NK-92 (cell line): ENCODE data around the gene ALDH18A1.
A peak's percentile ranks its signal among the peaks of the same experiment; 100 is the strongest.
"Not testable (repeated sequence)": the region's sequence is repeated elsewhere in the genome, so short reads cannot be mapped to it uniquely, and the experiment has no call there.

ENCODE experiments used
- DNase-seq: peaks from one replicate; lab custom pipeline; 2025; ENCODE audit not compliant: unreplicated experiment; lab: John Stamatoyannopoulos, UW

Gene ALDH18A1

DNA sequence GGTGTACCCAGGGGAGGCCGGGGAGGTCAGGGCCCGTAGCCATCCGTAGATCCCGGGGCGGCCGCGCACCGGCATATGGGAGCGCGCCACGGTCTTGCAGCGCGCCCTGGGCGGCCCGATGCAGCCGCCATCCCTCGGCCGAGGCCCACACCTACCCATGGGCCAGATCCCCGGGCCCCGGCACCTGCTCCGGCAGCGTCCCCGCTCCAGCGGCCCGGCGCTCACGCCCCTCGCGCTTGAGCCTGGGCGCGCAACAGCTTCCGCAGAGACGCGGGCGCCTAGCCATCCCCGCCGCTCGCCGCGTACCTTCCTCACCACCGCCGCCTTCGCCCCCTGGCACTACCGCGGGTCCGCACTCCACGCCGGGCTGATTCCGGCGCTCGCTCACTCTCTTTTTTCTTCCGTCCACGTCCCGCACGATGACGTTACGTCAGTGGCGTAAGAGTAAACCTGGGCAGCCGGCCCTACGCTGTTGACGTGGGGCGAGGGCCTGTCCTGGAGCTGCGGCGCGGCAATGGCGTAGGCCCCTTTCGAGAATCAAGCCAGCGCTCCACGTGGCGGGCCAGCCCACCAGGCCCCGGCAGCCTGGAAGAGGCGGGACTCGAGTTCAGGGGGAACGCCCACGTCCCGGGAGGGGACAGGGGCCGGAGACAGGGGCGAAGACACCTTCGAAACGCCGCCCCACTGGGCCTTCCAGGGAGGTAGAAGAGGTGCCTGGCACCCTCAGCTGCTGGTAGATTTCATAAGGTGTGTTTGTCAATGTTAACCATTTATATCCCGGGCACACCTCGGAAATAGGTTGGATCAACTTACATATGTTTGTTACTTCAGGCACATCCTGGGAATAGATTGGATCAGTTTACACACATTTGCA is at the start of gene ALDH18A1:
TSS of gene ALDH18A1 (minus strand) at position 421 of the 874 bp plus-strand sequence. CDS start 3,334 bp downstream, outside the sequence.
- peak; percentile 57 for DNase-seq

DNA sequence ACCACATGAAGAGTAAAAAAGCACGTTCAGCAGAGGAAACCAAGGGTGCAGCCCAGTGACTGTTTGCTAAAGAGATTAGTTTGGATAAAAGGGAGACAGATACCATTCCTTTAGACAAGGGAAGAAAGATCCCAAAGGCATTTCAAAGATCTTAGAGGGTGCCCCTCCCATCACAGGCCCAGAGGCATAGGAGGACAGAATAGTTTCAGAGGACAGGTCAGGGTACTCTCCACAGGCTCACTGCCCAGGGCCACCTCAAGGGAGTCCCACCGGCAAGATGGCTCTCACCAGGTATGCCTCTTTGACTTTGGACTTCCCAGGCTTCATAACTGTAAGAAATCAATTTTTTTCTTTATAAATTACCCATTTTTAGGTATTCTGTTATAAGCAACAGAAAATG is 41.9 kb upstream of the ALDH18A1 start:
- no peak for DNase-seq

DNA sequence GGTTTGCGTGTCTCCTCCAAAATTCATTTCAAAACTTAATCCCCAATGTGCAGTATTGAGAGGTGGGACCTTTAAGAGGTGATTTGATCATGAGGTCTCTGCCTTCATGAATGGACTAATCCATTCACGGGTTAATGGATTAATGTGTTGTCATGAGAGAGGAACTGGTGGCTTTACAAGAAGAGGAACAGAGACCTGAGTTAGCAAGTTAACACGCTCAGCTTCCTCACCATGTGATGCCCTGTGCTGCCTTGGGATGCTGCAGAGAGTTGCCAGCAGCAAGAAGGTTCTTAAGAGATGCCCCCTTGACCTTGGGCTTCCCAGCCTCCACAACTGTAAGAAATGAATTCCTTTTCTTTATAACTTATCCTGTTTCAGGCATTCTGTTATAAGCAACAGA is 40.9 kb upstream of the ALDH18A1 start:
- no peak for DNase-seq

DNA sequence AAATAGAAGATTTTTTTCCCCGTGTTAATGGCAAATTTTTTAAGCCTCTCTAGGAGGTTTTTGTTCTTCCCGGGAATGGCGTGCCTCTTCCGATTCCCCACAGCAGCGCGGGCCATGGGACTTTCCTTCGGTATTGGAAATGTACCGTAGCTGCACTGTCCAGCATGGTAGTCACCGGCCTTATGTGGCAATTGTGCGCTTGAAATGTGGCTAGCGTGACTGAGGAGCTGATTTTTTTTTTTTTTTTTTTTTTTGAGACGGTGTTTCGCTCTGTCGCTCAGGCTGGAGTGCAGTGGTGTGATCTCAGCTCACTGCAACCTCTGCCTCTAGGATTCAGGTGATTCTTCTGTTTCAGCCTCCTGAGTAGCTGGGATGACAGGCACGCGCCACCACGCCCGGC is 38.2 kb upstream of the ALDH18A1 start:
- no peak for DNase-seq

DNA sequence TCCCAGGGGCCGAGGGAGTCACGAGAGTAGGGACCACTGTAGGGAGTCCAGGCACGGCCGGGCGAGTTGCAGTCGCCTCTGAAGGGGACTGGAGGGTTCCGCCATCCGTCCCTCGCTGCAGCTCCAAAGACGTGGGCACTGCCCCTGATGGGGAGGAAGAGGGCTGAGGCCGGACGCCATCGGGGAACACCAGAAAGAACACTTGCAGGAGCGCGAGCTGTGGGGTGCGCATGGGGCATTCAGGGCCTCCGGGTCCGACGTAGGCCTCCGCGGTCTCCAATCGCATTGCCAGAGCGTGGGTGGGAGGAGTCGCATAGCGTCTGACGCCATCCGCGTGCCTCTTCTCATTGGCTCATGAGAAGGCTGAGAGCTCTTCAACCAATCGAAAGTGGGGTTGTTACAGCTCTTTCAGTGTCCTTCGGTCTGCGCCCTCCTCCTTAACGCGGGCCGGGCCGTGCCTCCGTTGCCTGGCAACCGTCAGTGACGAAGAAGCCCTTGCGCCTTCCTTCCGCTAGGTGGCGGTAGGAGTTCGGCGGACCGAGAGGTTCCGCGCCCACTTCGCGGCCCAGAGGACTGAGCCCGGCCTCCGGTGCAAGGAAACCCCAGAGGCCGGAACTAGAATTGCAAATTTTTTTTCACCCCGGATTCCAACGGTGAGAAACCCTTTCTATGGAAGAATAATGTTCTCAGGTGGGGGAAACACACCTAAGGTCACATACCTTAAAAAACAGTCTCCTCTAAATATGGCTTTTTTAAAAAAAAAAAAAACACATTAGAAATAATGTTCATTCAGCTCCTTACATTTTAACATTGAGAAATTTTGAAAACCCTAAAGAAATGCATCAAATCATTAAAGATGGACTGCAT is 37.4 kb upstream of the ALDH18A1 start, which contains the start of gene TCTN3:
TSS of gene TCTN3 (minus strand) at position 260 of the 867 bp plus-strand sequence. CDS start at position 232, 28 bp downstream.
- DNase-seq, result peak; percentile 91

DNA sequence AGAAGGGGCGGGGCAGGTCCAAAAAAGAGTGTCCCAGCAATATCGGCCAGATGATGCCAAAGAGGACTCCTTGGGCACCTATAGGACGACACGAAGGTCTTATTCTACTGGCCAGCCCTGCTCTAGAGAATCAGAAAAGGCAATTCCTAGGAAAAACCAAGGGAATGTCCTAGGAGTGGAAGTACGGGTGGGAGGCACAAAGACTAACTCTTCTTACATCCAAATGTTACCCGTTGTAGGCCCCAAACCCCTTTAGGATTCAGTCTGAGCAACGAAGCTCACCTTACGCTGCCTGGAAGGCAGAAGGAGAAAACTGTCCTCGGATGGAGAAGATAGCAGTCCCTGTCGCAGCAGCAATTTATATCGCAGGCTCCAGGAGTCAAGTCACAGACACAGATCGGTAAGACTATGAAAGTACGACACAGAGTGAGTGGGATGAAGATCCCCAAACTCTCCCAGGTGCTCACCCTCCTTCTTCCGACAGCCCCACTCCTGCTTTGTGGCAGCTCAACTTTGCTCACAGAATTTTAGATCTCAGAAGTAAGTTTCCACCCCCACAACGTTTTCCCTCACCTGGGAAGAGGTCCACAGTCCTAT is 36.7 kb upstream of the ALDH18A1 start:
- no peak for DNase-seq

DNA sequence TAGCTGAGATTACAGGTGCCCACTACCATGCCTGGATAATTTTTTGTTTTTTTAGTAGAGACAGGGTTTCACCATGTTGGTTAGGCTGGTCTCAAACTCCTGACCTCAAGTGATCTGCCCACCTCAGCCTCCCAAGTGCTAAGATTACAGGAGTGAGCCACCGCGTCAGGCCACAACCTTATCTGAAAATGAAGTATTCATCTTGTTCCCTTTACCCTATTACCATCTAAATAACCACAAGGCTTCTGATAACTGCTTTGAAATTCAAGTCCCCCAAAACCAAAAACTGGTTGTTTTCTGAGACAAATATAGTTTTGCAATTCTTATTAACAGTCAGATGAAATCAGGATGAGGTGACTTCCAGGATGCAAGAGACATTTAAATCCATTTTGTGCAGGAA is 34.8 kb upstream of the ALDH18A1 start:
- DNase-seq, result no peak

DNA sequence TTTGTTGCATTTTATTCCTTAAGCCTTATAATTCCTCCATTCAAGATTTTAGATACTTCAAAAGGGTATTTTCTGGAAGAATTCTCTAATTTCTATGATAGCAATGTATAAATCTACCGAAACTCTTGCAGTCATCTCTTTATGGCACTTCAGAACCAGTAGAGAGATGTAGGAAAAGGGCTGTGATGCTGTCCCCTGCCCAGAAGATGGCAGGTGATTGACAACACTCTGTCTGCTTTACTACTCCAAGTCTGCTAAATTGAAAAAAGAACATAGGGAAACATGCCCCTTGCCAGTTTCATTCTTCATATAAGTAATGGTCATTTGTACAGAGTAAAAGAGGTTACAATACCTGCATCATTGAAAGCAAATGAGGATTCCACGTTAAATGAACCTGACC is 32.1 kb upstream of the ALDH18A1 start:
- no peak for DNase-seq

DNA sequence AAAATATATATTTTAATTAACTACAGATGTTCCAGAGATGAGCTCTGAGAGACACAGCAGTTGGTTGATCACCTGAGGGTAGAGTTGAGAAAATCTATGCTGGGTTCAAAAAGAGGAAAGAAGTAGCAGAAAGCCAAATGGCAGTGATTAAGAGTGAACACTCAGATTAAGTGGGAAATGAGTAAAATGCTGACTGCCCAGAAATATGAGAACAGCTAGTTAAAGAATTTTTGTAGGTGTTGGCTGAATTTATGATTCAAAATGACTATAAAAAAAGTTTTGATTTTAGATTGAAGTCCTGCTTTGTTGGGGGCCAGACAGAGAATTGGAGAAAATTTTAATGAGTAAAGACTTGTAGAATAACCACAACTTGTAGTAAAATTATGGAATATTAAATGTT is 27.5 kb upstream of the ALDH18A1 start:
- no peak for DNase-seq

DNA sequence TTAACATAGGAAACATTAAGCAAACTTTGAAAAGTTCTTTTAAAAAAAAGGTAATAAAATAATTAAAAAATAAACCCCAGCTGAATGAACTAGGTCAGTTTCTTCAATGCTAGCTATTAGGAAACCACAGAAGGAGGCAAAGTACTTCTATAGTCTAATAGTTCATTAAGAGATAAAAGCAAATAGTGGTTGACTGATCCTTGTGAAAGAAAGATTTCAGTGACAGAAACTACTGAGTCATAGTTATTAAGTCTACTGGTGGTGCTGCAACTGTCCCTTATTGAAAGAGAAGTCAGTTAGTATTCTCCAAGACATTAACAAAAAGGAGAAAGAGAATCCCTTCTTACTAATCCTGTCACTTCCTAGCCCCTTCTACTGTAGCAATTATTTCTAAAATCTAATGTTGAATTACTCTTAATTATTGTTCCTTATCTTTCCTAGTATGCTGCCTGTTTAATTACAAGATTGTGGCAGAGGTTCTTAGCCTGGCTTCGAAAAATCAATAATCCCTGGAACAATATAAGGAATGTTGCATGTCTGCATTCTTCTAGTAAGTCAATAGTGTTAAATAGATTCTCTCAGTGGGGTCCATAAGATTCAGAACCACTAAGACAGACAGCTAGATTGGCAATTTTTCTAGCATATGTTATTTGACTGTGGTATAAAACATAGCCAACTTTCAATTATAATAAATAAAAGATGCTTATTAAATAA is 19.0 kb upstream of the ALDH18A1 start:
- DNase-seq, result no peak

DNA sequence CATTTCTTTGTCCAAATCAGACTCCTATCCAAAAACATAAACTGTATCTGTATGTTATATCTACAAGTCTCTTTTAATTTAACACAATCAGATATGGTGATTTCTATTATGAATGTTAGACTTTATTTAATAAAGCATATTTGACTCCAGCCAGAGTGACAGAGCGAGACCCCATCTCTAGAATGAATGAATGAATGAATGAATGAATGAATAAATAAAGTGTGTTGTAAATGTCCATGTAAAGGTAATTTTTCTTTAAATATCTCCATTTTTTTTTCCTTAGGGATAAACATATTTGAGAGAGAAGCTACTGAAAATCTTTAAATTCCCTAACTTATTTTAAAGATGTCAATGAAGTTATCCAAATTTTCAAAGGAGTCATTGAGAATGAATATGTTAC is 18.1 kb upstream of the ALDH18A1 start:
- no peak for DNase-seq

DNA sequence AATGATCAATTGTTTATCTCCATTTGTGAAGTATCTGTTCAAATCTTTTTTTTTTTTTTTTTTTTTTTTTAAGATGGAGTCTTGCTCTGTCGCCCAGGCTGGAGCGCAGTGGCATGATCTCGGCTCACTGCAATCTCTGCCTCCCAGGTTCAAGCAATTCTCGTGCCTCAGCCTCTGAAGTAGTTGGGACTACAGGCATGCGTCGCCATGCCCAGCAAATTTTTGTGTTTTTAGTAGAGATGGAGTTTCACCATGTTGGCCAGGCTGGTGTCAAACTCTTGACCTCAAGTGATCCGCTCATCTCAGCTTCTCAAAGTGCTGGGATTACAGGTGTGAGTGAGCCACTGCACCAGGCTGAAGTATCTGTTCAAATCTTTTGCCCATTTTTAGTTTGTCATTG is 16.1 kb upstream of the ALDH18A1 start:
- not testable (repeated sequence) for DNase-seq

DNA sequence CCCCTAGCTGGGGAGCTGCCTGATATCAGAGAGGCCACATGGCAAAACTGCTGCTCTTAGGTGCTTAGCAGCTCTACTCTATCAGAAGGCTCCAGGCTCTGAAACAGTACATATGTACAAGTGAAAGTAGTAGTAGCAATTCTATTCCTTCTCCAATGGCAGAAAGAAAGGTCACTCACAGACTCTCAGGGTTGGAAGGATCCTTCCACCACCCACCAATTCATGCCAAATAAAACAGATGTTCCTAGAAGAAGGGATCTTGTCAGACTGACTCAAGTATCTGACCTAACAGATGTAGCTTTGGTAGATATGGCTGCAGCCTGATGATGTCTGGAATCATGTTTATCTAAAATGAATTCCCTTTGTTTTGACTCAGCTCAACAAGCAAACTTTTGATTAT is 8.0 kb upstream of the ALDH18A1 start:
- DNase-seq, result no peak

DNA sequence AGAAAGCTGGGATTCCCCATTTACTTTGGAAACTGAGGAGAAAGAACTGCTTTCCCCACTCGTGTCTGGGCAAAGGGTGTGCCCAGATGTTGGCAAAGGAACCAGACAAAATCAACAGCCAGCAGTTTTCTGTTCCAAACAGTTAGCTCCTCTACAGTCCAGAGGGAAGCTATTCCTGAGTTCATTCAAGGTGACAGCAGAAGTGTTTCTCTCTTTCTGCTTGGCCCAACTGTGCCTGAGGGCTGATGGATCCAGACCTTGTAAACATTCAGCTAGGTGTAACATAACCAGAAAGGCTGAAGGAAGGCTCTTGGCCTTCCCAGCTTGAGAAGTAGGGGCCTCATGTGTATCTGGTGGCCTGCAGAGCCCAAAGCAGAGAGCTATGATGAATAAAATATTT is 7.0 kb upstream of the ALDH18A1 start:
- DNase-seq, result no peak

DNA sequence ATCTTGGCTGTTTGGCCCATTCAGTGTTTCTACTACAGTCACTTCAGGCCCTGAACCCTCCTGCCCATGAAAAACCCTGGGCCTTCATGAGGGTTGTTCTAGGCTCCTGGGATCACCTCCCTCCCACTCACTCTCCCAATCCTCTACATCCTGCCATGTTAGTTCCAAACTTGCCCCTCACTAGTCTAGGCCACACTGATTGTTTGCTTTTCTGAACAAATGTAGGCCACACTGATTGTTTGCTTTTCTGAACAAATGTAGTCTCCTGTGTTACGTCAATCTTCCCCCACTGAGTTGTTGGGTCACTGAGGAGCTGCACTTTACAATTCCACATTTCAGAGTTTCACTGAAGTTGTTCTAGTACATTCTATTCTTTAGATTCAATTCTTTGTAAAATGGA is 5.3 kb upstream of the ALDH18A1 start:
- DNase-seq, result no peak

DNA sequence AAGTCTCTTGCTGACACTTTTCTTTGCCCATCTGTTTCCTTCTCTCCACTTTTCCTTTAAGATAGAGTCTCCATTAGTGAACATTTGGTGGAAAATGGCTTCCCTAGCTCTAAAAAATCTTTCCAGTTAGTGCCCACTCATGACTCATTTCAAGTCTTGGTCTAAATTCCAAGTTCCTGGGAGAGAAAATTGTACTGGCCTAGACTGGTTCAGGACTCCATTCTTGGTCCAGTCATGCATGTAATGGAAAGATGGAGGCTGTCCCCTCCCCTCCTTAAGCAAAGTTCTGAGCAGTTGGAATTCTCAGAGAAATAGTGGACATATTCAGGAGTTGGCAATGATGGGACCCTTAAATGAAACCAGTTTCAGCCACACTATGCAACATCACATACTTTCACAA is 3.8 kb upstream of the ALDH18A1 start:
- no peak for DNase-seq

DNA sequence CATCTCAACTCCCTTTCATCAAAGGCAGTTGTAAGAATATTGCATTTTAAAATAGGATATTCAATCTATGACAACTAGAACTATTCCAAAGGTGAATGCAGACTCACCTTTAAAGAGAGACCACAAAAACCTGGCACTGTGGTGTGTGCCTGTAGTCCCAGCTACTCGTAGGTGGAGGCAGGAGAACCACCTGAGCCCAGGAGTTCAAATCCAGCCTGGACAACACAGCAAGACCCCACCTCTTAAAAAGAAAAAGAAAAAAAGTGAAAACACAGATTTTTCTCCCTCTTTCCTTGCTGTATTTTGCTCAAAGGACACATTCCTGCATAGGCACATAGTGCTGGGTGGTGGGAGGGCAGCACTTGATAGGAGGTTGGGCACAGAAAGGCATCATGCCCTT is 739 bp upstream of the ALDH18A1 start:
- DNase-seq, result no peak

DNA sequence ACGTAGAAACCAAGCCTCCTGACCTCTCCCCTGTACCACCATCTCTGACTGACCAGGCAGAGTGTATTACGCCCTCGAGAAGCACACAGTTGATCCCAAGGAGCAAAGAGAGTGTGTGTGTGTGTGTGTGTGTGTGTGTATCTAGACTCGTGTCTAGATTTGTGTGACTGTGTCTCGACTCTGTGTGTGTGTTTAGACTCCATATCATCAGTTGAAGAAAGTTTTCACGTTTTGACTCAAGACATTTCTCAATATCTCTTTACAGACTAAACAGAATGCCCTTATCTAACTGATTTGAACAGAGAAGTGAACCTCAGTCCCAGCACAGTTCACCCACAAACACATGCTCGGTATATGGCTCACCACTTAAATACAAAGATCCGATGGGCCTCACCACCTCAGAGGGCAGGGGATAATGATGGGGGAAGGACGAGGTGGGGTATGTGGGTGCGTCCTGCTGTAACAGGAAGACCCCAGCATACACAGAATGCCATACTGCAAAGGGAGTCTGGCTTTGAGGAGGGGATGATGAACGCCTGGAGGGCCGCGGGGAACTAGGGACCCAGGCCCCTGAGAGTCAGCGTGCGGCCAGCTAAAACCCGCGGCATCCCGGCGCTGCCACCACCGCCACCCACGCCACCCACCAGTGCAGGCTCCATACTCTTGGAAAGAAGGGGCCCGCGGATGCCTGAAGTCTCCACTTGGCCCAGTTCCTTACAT is 780 bp downstream of the ALDH18A1 start:
- DNase-seq, result no peak

DNA sequence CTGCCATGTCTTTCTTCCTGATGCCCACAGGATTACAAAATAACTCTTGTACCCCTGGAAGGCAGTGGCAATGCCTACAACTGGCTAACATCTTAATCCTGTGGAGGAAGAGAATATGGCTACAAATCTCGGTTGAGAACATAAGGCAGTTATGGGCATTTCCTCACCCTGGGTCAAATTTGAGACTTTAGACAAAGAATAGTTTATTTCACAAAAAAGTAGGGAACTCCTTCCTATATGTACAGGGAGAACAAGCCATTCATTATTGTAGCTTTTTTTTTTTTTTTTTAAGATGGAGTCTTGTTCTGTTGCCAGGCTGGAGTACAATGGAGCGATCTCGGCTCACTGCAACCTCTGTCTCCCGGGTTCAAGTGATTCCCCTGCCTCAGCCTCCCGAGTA is 2.6 kb downstream of the ALDH18A1 start:
- DNase-seq, result no peak

DNA sequence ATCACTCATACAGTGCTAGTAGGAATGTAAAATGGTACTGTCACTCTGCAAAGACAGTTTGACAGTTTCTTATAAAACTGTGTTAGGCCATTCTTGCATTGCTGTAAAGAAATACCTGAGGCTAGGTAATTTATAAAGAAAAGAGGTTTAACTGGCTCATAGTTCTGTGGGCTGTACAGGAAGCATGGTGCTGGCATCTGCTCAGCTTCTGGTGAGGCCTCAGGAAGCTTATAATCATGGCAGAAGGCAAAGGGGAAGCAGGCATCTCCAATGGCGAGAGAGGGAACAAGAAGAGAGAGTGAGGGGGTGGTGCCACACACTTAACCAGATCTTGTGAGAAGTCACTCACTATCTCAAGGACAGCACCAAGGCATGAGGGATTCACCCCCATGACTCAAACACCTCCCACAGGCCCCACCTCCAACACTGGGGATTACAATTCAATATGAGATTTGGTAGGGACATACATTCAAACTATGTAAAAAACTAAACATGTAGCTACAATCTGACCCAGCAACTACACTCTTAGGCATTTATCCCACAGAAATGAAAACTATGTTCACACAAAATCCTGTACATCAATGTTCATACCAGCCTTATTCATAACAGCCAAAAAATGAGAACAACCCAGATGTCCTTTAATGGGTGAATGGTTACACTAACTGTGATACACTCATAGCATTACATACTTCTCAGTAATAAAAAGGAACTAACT is 5.0 kb downstream of the ALDH18A1 start:
- no peak for DNase-seq
